ENCODE data around the gene BUD31. TPM values are rescaled to one million over a fixed set of nuclear protein-coding genes. Genes with fewer than 3 reads are reported as not detected.

The BUD31 gene
- total and polyA plus RNA-seq, 2 of the 8 experiments (the other 6 are each of a cell fraction or from before 2014, with no cell fraction given): 46.7 to 114 TPM

GRCh38 chr7:99392659-99393354 lies 16.0 kb upstream of the BUD31 start:
- Histone ChIP-seq H2BK20ac (ENCODE audit: low read length) (no peak overlapping the region), H3K9me3 (ENCODE audit: insufficient read depth in 2 of 2, low read depth in 1 of 2, low read length in 1 of 2) (no peaks in the 10 kb centered on the region), H2AK5ac (ENCODE audit: low read depth, low read length) (no peak overlapping the region), H3K27me3 (replicated peaks in 1 of 4; ENCODE audit: control insufficient read depth in 3 of 4, extremely low read depth in 1 of 4, insufficient read depth in 3 of 4, low read length in 3 of 4) (no peaks in the 10 kb centered on the region), H3K56ac (replicated peaks; ENCODE audit: insufficient read length, low read depth, low read length) (peak overlapping the region; percentile 82), H4K20me1 (replicated peaks in 1 of 2; ENCODE audit: control insufficient read depth in 1 of 2, insufficient read depth in 2 of 2, low read length in 2 of 2) (peaks cover 8 to 13% of the 10 kb centered on the region in 2 experiments), H3K4ac (replicated peaks; ENCODE audit: insufficient read length, low read depth, low read length) (peak overlapping the region; percentile 41), H2AFZ (ENCODE audit: low read length) (peak overlapping the region; percentile 18; the same call in 1 of the 2 replicates), H4K8ac (ENCODE audit: extremely low read depth, insufficient read depth, low read length) (peak overlapping the region; percentile 81), H3K14ac (ENCODE audit: insufficient read length) (no peak overlapping the region), H2BK5ac (ENCODE audit: low read depth, low read length) (peak overlapping the region; percentile 90), H3K27ac (ENCODE audit: low read depth, low read length) (peak overlapping the region; percentile 78), H3K18ac (ENCODE audit: extremely low read depth, low read length) (peak overlapping the region; percentile 85), H3K4me2 (ENCODE audit: insufficient read depth in 1 of 2, low read depth in 2 of 2, low read length in 2 of 2) (peak overlapping the region; percentile 55 to 84), H3K23ac (ENCODE audit: insufficient read length) (no peak overlapping the region), H4K91ac (replicated peaks; ENCODE audit: insufficient read length, low read length) (peak overlapping the region; percentile 83), H3K79me1 (ENCODE audit: low read depth, low read length) (no peaks in the 10 kb centered on the region), H3K4me1 (replicated peaks in 1 of 4; ENCODE audit: control insufficient read depth in 3 of 4, insufficient read depth in 4 of 4, low read length in 3 of 4) (peaks cover 2 to 12% (median 5%) of the 10 kb centered on the region in 4 experiments; a peak in 6 of 7 replicates), H2BK15ac (ENCODE audit: low read length) (no peak overlapping the region), H3K4me3 (ENCODE audit: extremely low read depth in 1 of 4, insufficient read depth in 2 of 4, low read depth in 3 of 4, low read length in 4 of 4) (peak overlapping the region; percentile 31 to 70 (median 62)), H2BK12ac (ENCODE audit: low read depth, low read length) (0 out of 2 replicates have a peak overlapping the region, but pooled peaks have one; percentile 27), H3K23me2 (ENCODE audit: low read depth, low read length) (peaks cover 4% of the 10 kb centered on the region; the same call in 1 of the 2 replicates), H3K79me2 (ENCODE audit: control insufficient read depth in 1 of 2, insufficient read depth in 2 of 2, low read length in 2 of 2) (no peaks in the 10 kb centered on the region), H4K5ac (ENCODE audit: insufficient read length, low read depth, low read length) (peak overlapping the region; percentile 6), H2BK120ac (replicated peaks; ENCODE audit: low read depth, low read length) (no peak overlapping the region), H3K9ac (replicated peaks in 1 of 4; ENCODE audit: extremely low read depth in 1 of 4, low read depth in 3 of 4, low read length in 3 of 4) (peak overlapping the region in 2 of 4 experiments; percentile 61 to 62; a peak in 4 of 7 replicates), H3K36me3 (ENCODE audit: control insufficient read depth in 2 of 4, insufficient read depth in 4 of 4, low read length in 3 of 4) (peaks cover 11 to 55% (median 28%) of the 10 kb centered on the region in 4 experiments)
- FAIRE-seq (peak; percentile 24), DNase-seq (ENCODE audit: low read depth in 1 of 2, low spot score in 2 of 2) (peak; percentile 61 to 91)
- POLR2A ChIA-PET (ENCODE audit: partially characterized antibody): interaction anchor here (0.9 to 7.9 kb wide), 17 partner anchors 10 to 224 kb away, joined by 3 to 150 read pairs (median 6); partner anchors contain the start of genes ARPC1B, BUD31, CPSF4 and PDAP1
- 2% methylated on average over 53 of the region's 68 CpGs; no CpG with 5 or more reads in 1 of the 2 experiments for WGBS, 2 experiments (ENCODE audit: extremely low coverage in 1 of 2, insufficient coverage in 1 of 2, insufficient read length in 1 of 2, insufficient replicate concordance in 2 of 2, low coverage in 1 of 2, low lambda C conversion rate in 2 of 2, missing lambda C conversion rate in 1 of 2)
- CTCF ChIA-PET (ENCODE audit: partially characterized antibody): interaction anchor here (1.0 to 7.1 kb wide), 9 partner anchors 14 to 88 kb away, joined by 3 to 40 read pairs (median 5); partner anchors contain the start of gene BUD31
- TF ChIP-seq RNF2 (IDR thresholded peaks at IDR 0.05; ENCODE audit: borderline replicate concordance, low read depth, low read length, missing control alignments, poor library complexity, severe bottlenecking) (no peak), RXRA (IDR thresholded peaks at IDR 0.05; ENCODE audit: insufficient read depth, low read depth, low read length) (no peak), SIN3A (conservative IDR thresholded peaks at IDR 0.05 in 1 of 2, IDR thresholded peaks at IDR 0.05 in 1 of 2; ENCODE audit: low read depth in 1 of 2, low read length in 2 of 2) (peak in 1 of 2 experiments; percentile 61; a peak in 2 of 4 replicates), BCL11A (IDR thresholded peaks at IDR 0.05; ENCODE audit: low read depth in 2 of 2, low read length in 2 of 2) (no peak), CTBP2 (IDR thresholded peaks at IDR 0.05; ENCODE audit: borderline replicate concordance, insufficient read depth, insufficient read length, low read length) (no peak)
